H9 (cell line): Measurements from ENCODE around the gene TBX5. TPM values are rescaled to one million over a fixed set of nuclear protein-coding genes. Genes with fewer than 3 reads are reported as not detected.
A peak's percentile ranks its signal among the peaks of the same experiment; 100 is the strongest.

Experiments
- DNase-seq: peaks from one replicate; pipeline ENCODE4 v3.0.0-alpha.2; 2017
- H2AFZ ChIP-seq: one replicate; pipeline ENCODE4 v1.6.1; 2013; ENCODE audit warnings: mild to moderate bottlenecking, low read length, control low read depth, moderate library complexity
- H2AK5ac ChIP-seq: 2 replicates; pipeline ENCODE4 v1.6.1; 2013; ENCODE audit warnings: low read length, control low read depth, mixed read lengths; ENCODE audit not compliant: insufficient read length
- H2BK120ac ChIP-seq: one replicate; pipeline ENCODE4 v1.6.1; 2013; ENCODE audit warnings: low read depth, mild to moderate bottlenecking, low read length, control low read depth, inconsistent platforms; ENCODE audit not compliant: poor library complexity, severe bottlenecking
- H2BK12ac ChIP-seq: 2 replicates; pipeline ENCODE4 v1.6.1; 2013; ENCODE audit warnings: low read length, control low read depth, mixed read lengths, low read depth; ENCODE audit not compliant: insufficient read length
- H2BK15ac ChIP-seq: 2 replicates; pipeline ENCODE4 v1.6.1; 2013; ENCODE audit warnings: low read depth, low read length, control low read depth
- H2BK20ac ChIP-seq: one replicate; pipeline ENCODE4 v1.6.1; 2013; ENCODE audit warnings: low read depth, mild to moderate bottlenecking, low read length, control low read depth, inconsistent platforms; ENCODE audit not compliant: poor library complexity, severe bottlenecking
- H2BK5ac ChIP-seq: 2 replicates; pipeline ENCODE4 v1.6.1; 2013; ENCODE audit warnings: low read length, control low read depth, mixed read lengths; ENCODE audit not compliant: insufficient read length
- H3K14ac ChIP-seq: 2 replicates; pipeline ENCODE4 v1.6.1; 2013; ENCODE audit warnings: low read length, control low read depth; ENCODE audit not compliant: insufficient read depth
- H3K18ac ChIP-seq: 2 replicates; pipeline ENCODE4 v1.6.1; 2013; ENCODE audit warnings: low read depth, mild to moderate bottlenecking, mixed read lengths, low read length, control low read depth; ENCODE audit not compliant: insufficient read length
- H3K23ac ChIP-seq: 2 replicates; pipeline ENCODE4 v1.6.1; 2013; ENCODE audit warnings: low read length, control low read depth, mixed read lengths, low read depth; ENCODE audit not compliant: insufficient read length
- H3K23me2 ChIP-seq: 2 replicates; pipeline ENCODE4 v1.6.1; 2013; ENCODE audit warnings: low read depth, mild to moderate bottlenecking, mixed read lengths, low read length, control low read depth; ENCODE audit not compliant: insufficient read length, poor library complexity, severe bottlenecking
- H3K27ac ChIP-seq: 2 replicates; pipeline ENCODE4 v1.5.1; 2013; ENCODE audit warnings: low read length, control low read depth, mixed read lengths, low read depth; ENCODE audit not compliant: insufficient read length
- H3K27me3 ChIP-seq: 2 replicates; pipeline ENCODE4 v1.6.1; 2013; ENCODE audit warnings: low read length, control low read depth, inconsistent platforms; ENCODE audit not compliant: insufficient read depth
- H3K4ac ChIP-seq: 2 replicates; pipeline ENCODE4 v1.6.1; 2013; ENCODE audit warnings: low read depth, mild to moderate bottlenecking, control low read depth, inconsistent platforms, low read length, moderate library complexity
- H3K4me1 ChIP-seq: 2 replicates; pipeline ENCODE4 v1.6.1; 2013; ENCODE audit warnings: low read length, control low read depth, inconsistent platforms; ENCODE audit not compliant: insufficient read depth
- H3K4me2 ChIP-seq: 2 replicates; pipeline ENCODE4 v1.6.1; 2013; ENCODE audit warnings: low read length, control low read depth, mixed read lengths; ENCODE audit not compliant: insufficient read length, insufficient read depth
- H3K56ac ChIP-seq: 2 replicates; pipeline ENCODE4 v1.6.1; 2013; ENCODE audit warnings: low read depth, mild to moderate bottlenecking, mixed read lengths, low read length, control low read depth; ENCODE audit not compliant: insufficient read length
- H3K79me1 ChIP-seq: 2 replicates; pipeline ENCODE4 v1.6.1; 2013; ENCODE audit warnings: low read depth, mild to moderate bottlenecking, moderate library complexity, low read length, control low read depth, inconsistent platforms; ENCODE audit not compliant: insufficient read depth, poor library complexity, severe bottlenecking
- H3K79me2 ChIP-seq: 2 replicates; pipeline ENCODE4 v1.6.1; 2013; ENCODE audit warnings: low read length, control low read depth, inconsistent platforms; ENCODE audit not compliant: insufficient read depth
- H3K9ac ChIP-seq: 2 replicates; pipeline ENCODE4 v1.6.1; 2013; ENCODE audit warnings: low read length, control low read depth, mixed read lengths; ENCODE audit not compliant: insufficient read length; ENCODE audit errors: extremely low read depth
- H3K9me3 ChIP-seq: one replicate; pipeline ENCODE4 v1.6.1; 2013; ENCODE audit warnings: low read depth, low read length, inconsistent platforms; ENCODE audit not compliant: control insufficient read depth
- H3T11ph ChIP-seq: one replicate; pipeline ENCODE4 v1.6.1; 2013; ENCODE audit warnings: mild to moderate bottlenecking, low read length, control low read depth, inconsistent platforms
- H4K20me1 ChIP-seq: one replicate; pipeline ENCODE4 v1.6.1; 2013; ENCODE audit not compliant: control insufficient read depth, insufficient read length, insufficient read depth
- H4K5ac ChIP-seq: 2 replicates; pipeline ENCODE4 v1.6.1; 2013; ENCODE audit warnings: low read depth, mild to moderate bottlenecking, mixed read lengths, low read length, control low read depth; ENCODE audit not compliant: insufficient read length
- H4K8ac ChIP-seq: replicated peaks from 2 replicates; pipeline ENCODE4 v1.6.1; 2013; ENCODE audit warnings: low read length, control low read depth, mixed read lengths, low read depth; ENCODE audit not compliant: insufficient read length
- H4K91ac ChIP-seq: 2 replicates; pipeline ENCODE4 v1.6.1; 2013; ENCODE audit warnings: low read depth, mild to moderate bottlenecking, moderate library complexity, mixed read lengths, low read length, control low read depth; ENCODE audit not compliant: insufficient read length
- H3K27ac Mint-ChIP-seq, 3 experiments: 2 replicates in 2 of 3; 3 replicates in 1 of 3; pipeline ENCODE4 v1.8.0; 2020 to 2021; ENCODE audit warnings: mixed read lengths in 3 of 3, mild to moderate bottlenecking in 1 of 3, moderate library complexity in 1 of 3
- H3K27me3 Mint-ChIP-seq: 2 replicates; pipeline ENCODE4 v1.8.0; 2021; ENCODE audit warnings: low read depth, mild to moderate bottlenecking, moderate library complexity, mixed read lengths
- H3K36me3 Mint-ChIP-seq, 3 experiments: 2 replicates in 2 of 3; 3 replicates in 1 of 3; pipeline ENCODE4 v1.8.0; 2020 to 2021; ENCODE audit warnings: low read depth in 3 of 3, mixed read lengths in 3 of 3; ENCODE audit not compliant: insufficient read depth in 1 of 3
- H3K4me1 Mint-ChIP-seq, 2 experiments: 2 replicates each; pipeline ENCODE4 v1.8.0; 2020; ENCODE audit warnings: mixed read lengths in 2 of 2
- H3K4me3 Mint-ChIP-seq, 2 experiments: 2 replicates in 1 of 2; 3 replicates in 1 of 2; pipeline ENCODE4 v1.8.0; 2020 to 2021; ENCODE audit warnings: mild to moderate bottlenecking in 2 of 2, mixed read lengths in 2 of 2, moderate library complexity in 1 of 2
- H3K9me3 Mint-ChIP-seq, 2 experiments: 2 replicates in 1 of 2; 3 replicates in 1 of 2; pipeline ENCODE4 v1.8.0; 2020; ENCODE audit warnings: mild to moderate bottlenecking in 2 of 2, mixed read lengths in 2 of 2, moderate library complexity in 1 of 2
- WGBS: extraction: QIAGEN DNeasy Blood & Tissue Kit; methylation state at CpG from one replicate; pipeline ENCODE4 v1.1.7; 2013; ENCODE audit warnings: missing lambda C conversion rate, low lambda C conversion rate, mixed read lengths; ENCODE audit not compliant: insufficient read length; ENCODE audit errors: extremely low coverage; 5-methylcytosine and 5-hydroxymethylcytosine counted together
- total RNA-seq: library from RNA; stranded (reverse); gene quantifications from 2 replicates; pipeline ENCODE4 v1.2.1, GENCODE V29; 2021
- TF ChIP-seq, protein P1 (sequence below): fragments of 200-600 bp; sonication (generic); conservative IDR thresholded peaks from 3 replicates; pipeline ENCODE4 v1.8.0; 2021; ENCODE audit warnings: antibody characterized with exemption, mild to moderate bottlenecking

The TBX5 gene
- total RNA-seq, 1 experiment from 2014 or later: not detected

DNA sequence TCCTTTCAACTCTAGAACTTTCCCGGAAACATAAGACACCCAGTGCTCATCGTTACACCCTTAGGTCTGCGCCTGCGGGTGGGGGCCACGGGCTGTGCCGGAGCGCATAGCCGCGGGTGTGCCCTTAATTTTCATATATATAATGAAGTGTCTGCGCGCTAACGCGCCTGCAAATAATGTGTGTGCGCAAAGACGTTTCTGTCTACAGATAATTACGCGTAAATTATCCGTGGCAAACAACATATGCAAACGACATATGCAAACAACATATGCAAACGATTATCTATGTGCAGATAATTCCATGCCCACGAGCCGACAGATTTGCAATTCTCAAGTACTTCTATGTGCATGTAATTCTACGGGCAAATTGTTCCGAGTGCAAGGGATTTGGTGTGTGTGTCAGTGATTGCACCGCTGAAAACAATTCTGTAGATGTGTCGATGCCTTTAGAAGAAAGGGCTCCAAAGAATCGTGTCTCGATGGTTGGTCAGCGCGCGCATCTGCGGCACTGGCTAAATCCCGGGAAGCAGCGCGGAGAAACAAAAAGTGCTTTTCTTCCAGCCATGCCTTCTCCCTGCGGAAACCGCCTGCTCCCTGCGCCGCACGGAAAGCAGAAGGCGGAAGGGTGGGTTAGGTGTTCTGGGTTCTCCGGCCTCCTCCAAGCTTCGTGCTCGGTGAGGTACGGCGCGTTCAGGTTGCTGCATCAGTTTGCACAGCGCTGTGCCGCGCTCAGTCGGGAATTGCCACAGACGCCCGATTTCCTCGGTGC lies 34.5 kb upstream of the TBX5 start:
- Histone ChIP-seq H4K5ac (no peak overlapping the region), H4K20me1 (no peaks in the 10 kb centered on the region), H4K91ac (no peak overlapping the region), H2AFZ (no peak overlapping the region), H3T11ph (no peak overlapping the region), H3K27ac (no peak overlapping the region), H2BK20ac (no peak overlapping the region), H2BK5ac (no peak overlapping the region), H3K23ac (no peak overlapping the region), H2BK120ac (no peak overlapping the region), H3K79me1 (no peaks in the 10 kb centered on the region), H3K4me2 (peak overlapping the region; percentile 6), H4K8ac (no peak overlapping the region), H3K56ac (no peak overlapping the region), H3K4me1 (no peaks in the 10 kb centered on the region), H2BK12ac (no peak overlapping the region), H3K79me2 (no peaks in the 10 kb centered on the region), H3K9ac (no peak overlapping the region), H3K9me3 (peaks cover 14% of the 10 kb centered on the region), H2AK5ac (no peak overlapping the region), H3K27me3 (peaks cover 94% of the 10 kb centered on the region), H3K14ac (no peak overlapping the region), H3K23me2 (no peaks in the 10 kb centered on the region), H2BK15ac (no peak overlapping the region), H3K18ac (no peak overlapping the region), H3K4ac (no peak overlapping the region)
- Mint-ChIP-seq H3K4me1 (peaks cover 10 to 32% of the 10 kb centered on the region in 2 experiments), H3K36me3 (peaks cover 0 to 3% (median 0%) of the 10 kb centered on the region in 3 experiments; a peak in 3 of 7 replicates), H3K9me3 (peaks cover 9 to 13% of the 10 kb centered on the region in 2 experiments), H3K4me3 (peak overlapping the region in 1 of 2 experiments; percentile 25; a peak in 2 of 5 replicates), H3K27me3 (peaks cover 99% of the 10 kb centered on the region), H3K27ac (no peak overlapping the region)
- no CpG with 5 or more reads among the region's 54 CpGs for WGBS
- TF ChIP-seq, protein P1, sequence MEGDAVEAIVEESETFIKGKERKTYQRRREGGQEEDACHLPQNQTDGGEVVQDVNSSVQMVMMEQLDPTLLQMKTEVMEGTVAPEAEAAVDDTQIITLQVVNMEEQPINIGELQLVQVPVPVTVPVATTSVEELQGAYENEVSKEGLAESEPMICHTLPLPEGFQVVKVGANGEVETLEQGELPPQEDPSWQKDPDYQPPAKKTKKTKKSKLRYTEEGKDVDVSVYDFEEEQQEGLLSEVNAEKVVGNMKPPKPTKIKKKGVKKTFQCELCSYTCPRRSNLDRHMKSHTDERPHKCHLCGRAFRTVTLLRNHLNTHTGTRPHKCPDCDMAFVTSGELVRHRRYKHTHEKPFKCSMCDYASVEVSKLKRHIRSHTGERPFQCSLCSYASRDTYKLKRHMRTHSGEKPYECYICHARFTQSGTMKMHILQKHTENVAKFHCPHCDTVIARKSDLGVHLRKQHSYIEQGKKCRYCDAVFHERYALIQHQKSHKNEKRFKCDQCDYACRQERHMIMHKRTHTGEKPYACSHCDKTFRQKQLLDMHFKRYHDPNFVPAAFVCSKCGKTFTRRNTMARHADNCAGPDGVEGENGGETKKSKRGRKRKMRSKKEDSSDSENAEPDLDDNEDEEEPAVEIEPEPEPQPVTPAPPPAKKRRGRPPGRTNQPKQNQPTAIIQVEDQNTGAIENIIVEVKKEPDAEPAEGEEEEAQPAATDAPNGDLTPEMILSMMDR: no peak
- peak; percentile 75 for DNase-seq
